Globus pallidus (tissue), 1 donor: ENCODE results near the gene AMFR.

Source experiments
- DNase-seq: peaks from one replicate; pipeline ENCODE4 v3.0.0-alpha.2; 2015; ENCODE audit warnings: low spot score

AMFR gene

DNA sequence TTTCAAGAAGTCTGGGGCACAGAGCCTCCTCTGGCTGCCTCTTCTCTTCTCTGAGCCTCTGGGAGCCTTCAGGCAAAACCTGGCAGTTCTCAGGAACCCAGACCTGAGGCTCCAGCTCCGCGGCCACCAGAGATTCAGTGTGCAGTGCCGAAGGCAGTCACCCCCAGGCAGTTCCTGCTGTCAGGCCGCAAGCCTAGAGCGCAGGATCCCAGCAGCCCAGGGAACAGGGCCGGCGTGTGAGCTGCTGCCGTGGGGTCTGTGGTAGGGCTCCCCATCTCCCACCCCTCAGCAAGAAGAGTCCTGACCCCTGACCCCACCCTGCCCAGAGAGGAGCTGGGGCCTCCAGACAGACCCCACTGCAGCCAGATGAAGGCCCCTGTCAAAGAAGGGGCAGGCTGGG lies 78.2 kb downstream of the AMFR start:
- DNase-seq: no peak

DNA sequence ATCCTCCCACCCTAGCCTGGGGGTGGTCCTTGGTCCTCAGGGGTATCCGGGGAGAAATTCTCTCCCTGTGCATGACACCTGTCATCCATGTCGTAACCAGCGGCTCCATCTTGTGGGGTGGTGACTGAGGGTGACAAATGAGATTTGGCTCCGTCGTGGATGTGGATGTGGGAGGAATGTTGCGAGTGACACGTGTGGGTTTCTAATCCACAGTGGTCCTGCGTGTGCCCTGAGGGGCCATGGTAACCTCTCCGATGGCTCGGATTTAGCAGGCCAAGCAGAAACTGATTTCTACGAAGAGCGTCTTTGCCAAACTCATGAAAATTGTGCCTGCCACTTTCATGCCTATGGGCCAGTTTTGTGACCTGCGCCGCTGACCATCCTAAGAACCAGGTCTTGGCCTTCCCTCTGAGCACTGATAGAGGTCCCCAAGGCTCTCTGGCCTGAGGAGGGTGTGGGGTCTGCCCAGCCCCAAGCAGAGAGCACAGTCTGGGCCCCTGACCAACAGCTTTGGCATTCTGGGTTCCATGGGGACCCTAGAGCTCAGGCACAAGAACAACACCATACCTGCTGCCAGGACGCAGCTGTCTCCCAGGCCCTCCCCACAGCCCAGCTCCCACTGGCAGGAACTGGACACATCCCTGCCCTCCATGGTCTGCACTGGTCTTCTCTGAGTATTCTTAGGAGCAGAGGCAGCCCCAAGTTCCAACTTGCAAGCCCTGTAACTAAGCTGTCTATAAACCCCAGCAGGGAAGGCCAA lies 79.0 kb downstream of the AMFR start:
- DNase-seq: no peak

DNA sequence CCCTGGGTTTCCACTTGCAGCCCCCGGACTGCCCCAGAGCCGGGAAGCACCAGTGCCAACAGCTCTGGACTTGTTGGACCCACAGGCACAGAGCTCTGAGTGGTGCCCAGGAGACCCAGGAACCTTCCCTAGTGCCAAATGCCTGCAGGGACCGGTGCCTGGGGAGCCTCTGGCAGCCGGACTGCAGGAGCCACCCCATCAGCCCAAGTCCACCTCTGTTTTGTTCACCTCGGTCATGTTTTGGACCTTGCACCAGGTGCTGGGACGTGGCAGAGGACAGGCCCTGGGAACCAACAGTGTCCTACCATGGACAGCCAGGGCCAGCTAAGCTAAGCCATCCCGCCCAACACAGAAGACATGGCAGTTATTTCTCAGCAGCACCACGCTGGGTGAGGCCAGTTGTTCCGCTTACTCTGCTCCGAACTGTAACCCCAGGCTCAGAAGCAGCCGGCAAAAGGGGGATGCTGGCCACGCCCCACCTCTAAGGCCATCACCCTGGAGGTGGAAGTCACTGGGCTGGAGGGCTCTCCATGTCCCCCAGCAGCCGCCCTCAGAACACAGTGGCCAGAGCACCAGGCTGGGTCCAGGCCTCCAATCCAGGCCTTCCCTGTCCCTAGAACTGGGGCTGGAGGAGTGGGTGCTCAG lies 79.8 kb downstream of the AMFR start:
- no peak for DNase-seq

DNA sequence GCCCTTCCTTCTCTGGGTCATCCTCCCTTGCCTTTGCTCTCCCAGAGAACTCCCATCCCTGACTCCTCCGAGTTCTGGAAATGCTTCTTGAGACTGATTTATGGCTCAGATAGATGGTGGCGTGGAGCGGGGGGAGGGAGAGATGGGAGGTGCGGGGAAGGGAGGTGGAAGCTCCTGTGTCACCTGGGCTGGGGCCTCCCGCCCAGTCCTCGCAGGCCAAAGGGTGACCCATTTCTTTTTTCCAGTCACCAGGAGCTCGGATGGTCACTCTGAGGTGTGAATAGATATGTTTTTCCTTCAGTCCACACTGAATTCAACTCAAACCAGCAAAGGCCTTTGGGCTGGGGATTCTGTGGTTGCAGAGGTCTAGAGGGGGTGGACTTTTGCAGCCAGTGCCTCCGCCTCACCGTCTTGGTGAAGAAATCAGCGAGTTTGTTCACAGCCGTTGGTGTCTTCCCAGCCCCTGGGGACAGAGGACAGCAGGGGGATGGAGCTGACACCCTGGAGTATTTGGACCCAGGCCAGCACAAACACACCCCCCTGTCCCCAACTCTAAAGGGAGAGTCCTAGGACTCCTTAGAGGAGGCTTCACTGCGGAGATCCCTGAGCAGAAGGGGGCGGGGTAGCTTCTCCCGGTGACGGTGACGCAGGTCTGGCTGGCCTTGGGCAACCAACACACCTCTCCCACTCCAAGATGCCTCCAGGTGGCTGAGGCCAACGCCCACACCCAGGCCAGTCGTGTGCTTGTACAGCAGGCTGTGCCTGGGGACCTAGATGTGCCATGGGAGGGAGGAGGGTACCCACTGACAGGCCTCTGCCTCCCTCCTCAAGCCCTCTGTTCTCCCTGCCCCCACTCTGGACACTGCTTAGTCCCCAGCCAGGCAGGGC lies 80.6 kb downstream of the AMFR start:
- no peak for DNase-seq

DNA sequence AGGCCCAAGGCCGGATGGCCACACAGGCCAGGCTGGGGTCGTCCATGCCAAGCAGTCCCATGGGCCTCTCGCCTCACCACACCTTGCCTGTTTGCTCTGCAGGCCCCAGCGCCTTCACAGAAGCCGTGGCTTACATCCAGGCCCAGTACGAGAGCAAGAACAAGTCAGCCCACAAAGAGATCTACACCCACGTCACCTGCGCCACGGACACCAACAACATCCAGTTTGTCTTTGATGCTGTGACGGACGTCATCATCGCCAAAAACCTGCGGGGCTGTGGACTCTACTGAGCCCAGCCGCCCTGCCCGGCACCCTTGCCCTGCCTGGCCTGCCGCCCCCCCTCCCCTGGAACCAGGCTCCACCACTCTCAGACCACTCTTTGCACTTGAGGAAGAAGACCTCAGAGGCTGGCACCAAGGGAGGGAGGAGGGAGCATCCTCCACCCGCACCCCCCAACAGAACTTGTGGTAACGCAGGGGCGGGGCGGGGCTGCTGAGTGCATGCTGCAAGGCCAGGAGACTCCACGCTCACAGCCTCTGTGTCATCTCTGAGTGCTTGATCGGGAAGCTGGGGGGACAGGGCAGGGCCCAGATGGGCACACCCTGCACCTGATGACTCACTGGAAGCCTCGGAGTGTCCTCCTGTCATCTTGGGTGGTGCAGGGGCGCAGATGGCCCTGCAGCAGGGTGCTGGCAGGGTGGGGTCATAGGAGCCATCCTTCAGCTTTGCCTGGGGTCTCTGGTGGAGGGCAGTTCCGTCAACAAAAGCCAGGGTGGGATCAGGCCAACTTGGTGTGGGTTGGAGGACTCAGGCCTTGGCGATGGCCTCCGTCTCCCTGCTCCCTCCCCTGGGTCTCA lies 81.5 kb downstream of the AMFR start:
- DNase-seq: no peak

DNA sequence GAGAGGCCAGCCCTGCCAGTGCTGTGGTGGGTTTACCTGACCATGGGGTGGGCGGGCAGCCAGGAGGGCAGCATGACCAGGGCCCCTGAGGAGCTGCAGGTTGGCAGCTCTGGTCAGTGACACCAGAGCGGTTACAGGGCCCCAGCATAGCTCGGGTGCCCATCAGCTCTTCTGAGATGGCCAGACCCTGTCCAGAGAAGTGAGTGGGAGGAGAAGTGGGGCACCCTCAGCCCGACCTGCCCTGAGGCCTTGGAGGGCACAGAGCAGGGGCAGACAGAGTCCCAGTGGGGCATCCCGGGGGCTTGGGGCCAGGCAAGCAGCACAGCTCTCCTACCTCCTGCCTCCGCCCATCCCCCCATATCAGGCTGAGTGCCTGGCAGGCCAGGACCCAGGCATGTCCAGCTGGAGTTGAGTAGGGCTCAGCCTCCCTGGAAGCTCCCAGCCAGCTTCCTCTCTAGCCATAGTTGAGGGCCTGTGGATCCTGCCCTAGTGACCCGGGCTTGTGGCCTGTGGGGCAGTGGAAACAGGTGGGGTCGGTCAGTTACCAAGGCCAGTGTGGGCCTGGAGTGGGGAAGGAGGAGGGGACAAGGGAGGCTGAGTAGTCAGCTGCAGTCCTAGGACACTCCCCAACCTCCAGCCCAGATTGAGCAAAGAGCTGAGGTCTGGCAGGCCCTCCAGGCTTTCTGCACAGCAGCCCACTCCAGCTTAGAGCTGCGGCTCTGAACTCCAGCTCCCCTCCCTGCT lies 83.5 kb downstream of the AMFR start:
- DNase-seq: no peak

DNA sequence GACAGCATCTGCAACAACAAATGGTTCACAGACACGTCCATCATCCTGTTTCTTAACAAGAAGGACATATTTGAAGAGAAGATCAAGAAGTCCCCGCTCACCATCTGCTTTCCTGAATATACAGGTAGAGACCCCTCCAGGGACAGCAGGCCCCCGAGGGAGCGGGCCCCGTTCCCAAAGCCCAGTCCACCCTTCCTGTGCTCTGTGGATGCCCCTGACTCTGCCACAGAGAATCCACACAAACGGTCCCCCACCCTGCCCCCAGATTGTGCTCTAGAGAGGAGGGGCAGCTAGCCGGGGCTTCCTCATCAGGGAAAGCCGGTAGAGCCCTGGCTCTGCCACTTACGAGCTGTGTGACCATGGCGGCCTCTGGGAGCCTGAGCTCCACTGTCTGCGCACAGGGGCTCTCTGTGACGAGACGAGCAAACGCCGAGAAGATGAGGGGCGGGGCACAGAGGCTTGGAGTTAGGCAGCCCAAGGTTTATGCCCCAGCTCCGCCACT lies 84.4 kb downstream of the AMFR start:
- DNase-seq: no peak

DNA sequence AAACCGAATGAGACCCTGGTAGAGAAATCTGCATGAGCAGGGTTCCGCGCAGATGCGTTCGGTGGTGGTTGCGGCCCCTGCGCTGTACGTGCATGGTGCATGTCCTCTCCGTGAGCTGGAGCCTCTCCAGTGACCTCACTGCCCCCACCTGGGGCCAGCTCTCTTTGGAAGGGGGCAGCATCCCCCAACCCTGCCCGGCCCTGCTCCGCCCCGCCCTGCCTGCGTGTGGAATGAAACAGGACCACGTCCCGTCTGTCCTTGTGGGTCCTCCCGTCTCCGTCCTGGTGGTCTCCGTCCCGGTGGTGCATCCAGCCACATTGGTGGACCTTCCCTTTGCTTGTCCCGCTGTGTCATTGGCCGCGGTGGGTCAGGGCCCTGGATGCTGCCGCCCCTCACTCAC lies 84.9 kb downstream of the AMFR start:
- DNase-seq: no peak

DNA sequence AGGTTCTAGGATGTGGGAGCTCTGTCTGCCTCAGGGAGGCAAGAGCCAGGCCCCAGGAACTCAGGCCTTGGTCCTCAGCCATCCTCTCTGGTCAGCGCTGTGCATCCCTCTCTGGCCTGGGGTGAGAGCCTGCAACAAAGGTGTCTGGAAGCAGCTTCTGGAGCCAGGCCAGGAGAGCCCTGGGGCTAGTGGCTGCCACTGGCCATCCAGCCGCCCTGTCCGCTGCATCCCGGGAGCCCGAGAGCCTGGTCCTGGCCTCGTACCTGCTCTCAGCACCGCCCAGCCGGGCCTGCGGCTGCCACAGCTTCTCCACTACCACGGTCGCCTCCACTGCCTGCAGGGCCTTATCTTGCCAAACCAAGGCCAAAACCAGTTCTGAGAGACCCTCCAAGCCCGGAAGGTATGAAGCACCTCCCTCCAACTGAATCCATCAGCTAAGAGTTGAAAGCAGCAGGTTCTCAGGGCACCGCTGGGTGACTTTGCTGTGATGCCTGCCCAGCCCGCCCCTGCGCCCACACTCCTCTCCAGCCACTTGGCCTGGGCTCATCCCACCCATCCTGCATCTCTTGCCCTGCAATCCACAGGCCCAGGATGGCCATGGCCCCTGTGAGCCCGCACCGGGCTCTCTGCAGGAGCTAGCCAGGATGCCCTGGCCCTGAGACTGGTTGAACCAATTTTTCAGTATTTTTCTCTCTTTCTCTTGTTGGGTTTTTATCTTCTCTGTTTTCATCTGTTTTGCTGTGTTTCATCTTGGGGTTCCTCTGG lies 85.7 kb downstream of the AMFR start:
- no peak for DNase-seq

DNA sequence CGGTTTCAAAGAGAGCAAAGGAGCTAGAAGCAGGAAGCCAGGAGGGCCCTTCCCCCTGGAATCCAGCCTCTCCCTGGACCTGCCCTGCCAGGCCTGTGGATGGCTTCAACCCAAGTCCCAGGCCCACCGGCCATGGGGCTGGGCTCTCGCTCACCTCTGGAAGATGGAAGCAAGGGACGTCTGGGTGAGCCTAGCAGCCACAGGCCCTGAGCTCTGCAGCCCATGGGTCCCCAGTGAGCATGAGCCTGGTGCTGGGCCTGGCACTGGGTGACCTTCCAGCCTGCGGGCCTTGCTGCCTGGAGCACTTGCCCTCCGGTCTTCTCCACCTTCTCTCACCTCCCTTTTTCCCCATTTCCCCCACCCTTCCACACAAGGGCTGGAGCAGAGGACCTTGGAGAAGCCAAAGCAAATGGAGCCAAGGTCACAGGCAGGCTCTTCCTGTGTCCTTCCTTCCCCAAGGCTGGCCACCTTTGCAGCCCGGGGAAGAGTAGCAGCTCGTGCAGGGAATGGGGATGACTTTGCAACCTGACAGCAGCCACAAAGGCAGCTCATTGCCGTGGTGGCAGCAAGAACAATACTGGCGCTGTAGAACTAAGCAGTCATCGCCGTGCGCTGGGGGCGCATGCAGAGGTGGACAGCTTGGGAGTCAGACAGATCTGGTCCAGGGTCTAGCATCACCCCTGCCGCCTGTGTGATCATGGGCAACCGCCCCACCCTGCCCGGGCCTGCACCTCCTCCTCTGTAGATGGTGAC lies 86.6 kb downstream of the AMFR start:
- DNase-seq: no peak

DNA sequence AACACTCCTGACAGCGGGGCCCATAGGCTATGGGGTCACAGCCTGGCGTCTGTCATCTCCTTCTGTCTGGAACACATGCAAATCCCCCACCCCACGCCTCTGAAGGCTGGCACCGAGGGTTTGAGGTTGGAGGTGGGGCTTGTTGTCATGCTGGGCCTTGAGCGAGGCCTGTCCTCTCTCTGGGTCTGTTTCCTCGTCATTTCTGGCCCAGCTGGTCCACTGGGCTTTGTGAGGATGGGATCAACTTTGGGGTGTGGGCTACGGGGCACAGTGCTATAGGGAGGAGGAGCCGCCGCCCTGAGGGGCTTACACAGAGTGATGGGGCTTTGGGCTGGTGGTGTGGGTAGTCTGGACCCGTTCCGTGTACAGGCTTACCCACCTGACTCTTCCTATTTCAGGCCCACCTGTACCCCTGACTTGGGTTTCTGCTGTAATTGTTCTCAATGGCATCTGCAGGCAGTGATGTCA lies 87.5 kb downstream of the AMFR start:
- DNase-seq: no peak

DNA sequence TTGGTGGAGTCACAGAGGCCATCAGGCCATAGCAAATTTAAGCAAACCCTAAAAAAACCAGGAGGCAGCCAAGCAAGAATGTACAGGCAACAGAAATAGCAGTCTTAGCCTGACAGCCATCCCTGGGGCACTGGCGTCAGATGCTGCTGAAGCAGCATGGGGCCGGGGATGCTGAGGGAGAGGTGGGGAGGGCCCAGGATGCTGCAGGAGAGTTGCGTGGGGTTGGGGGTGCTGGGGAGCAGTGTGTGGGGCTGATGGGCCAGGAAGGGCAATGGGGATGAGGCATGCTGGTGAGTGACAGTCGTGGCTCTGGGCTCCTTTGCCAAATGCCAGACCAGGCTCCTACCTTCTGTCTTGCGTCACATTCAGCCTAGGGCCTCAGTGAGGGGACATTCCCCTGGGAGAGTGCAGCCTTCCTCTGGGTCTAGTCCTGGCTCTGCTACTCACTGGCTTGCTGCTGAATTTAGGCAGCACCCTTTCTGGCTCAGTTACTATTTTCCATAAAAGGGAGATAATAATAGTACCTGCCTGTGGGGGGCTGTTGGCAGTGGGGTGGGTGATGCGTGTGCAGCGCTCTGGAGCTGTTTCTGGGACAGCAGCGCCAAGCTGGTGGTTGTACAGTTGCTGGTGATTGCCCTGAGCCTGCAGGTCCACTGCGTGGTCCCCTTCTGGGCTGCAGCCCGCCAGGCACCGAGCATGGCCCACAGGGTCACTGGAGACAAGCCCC lies 88.1 kb downstream of the AMFR start:
- no peak for DNase-seq

DNA sequence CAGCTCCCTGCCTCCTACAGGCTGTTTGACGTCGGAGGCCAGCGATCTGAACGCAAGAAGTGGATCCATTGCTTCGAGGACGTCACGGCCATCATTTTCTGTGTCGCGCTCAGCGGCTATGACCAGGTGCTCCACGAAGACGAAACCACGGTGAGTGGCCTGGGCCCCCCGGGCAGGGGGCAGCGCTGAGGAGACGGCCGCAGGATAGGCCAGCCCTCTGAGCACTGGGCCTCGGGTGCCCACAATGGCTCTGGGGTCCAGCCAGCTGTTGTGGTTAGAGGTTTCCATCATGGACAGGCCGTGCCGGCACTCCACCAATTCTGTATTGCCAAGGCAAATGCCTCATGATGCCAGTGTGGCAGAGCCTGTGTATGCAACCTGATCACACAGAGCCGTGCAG lies 88.6 kb downstream of the AMFR start:
- DNase-seq: no peak

DNA sequence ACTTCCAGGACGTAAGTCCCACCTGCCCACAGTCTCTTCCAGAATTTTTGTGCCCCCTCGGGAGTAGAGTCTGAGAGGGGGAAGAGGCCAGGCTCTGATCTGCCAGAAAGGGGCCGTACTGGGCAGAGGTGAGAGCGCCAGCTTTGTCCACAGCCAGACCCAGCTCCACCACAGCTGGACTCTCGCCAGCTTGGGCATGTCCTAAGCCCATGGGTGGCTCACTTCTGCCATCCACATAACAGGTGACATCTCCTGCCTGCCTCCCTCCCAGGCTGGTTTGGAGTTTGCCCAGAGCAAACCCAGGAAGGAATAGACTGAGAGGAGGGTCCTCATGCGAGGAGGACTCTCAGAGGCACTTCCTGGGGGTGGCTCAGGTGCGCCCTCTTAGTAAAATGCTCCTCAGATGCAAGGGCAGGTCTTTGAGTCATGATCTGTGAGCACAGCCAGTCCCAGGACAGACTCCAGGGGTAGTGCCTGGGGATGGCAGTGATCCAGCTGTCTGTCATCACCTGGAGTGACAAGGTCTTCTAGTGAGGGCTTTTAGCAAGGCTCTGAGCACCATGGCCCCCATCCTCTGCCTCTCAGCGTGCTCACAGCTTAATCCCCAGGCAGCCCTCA lies 89.2 kb downstream of the AMFR start:
- no peak for DNase-seq

DNA sequence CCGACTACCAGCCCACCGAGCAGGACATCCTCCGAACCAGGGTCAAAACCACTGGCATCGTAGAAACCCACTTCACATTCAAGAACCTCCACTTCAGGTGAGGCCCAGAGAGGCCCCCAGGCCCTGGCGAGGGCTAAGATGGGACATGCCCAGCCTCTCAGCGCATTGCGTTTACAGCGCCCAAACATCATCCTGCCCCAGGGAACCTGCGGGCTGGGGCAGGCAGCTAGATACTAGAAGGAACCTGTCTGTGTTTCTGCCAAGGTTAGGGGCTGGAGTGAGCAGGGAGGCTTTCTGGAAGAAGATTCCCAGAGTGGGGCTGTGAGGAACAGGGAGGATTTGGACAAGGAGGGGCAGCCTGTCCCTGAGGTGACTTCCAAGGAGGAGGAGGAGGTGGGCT lies 90.6 kb downstream of the AMFR start:
- DNase-seq: no peak

DNA sequence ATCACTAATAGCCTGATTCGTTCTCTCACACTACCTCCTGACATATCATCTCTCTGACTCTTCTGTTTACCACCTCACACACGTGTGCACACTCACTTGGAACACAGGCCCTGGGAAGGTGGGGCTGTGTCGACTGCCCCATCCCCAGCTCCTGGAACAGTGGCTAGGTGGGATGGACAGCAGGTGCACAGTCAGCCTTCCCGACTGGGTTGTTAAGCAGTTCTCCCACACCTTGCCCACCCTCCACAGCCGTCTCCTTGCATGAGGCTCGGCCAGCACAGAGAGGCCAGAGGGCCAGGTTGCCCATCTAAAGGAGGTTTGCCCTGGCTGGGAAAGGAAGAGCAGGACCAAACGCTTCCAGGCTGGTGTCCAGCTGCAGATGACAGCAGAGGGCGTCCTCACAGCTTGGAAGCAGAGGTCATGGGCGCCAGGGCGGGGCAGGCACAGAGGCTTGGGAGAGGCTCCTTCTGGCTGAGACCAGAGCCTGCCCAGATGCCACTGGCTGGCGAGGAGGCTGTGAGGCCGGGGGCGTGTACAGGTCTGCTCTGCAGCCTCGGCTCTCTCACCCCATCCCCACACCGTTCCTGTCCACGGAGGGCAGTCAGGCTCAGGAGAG lies 92.8 kb downstream of the AMFR start:
- peak; percentile 83 for DNase-seq

DNA sequence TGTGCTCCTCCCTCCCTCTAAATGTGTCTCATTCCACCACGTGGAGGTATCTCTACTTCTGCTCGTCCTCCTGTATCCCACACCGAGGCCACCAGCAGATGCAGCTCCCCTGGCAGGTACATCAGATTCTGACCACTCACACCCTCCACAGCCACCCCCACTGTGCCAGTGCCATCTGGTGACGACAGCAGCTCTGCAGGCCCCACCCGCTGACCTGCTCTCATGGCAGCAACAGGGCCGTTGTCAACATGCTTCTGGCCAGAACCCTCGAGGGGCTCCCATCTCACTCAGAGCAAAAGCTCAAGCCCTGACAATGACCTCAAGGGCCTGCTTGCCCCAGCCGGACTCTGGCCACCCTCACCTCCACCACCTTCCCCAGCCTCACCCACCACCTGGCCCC lies 93.4 kb downstream of the AMFR start:
- no peak for DNase-seq

DNA sequence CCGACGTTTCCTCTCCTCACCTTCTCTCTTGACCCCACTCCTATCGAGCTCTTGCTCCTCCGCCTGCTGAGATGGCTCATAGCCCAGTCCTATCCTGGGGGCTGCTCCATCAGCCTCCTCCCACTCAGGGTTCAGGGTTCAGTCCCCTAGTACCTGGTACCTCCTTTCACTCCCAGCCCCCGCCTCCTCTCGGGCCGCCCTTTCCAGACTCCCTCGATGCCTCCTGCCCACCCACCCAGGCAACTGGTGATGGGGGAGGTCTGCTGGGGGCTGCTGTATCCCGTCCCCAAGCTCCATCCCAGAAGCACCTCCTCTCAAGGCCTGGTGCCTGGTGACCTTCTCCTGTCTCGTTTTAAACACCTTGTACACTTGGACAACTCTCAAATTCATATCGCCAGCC lies 93.9 kb downstream of the AMFR start:
- DNase-seq: no peak
